Measurements from ENCODE around the gene PPP3CA.

PPP3CA gene

DNA sequence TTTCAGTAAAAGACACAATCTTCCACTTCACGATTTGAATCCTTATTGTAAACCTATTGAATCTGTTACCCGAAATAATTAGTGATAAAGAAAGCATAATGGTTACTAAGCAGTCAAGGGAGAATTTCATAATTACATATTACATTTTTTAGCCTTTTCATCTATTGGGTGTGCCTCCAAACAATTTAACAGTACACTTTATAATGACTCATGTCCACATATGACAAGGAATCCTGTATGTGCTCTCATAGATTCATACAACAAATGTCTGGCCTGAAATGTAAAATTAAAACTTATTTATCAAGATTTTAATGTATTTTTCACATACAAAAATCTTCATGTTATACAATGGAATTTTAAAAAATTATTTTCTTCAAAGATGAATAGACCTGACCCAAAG, 39.4 kb downstream of the PPP3CA start:
- POLR2A ChIA-PET = no interaction called here
- CTCF ChIA-PET = no interaction called here
- no peak for DNase-seq (ENCODE audit: extremely low spot score)
- TF ChIP-seq, protein P1, sequence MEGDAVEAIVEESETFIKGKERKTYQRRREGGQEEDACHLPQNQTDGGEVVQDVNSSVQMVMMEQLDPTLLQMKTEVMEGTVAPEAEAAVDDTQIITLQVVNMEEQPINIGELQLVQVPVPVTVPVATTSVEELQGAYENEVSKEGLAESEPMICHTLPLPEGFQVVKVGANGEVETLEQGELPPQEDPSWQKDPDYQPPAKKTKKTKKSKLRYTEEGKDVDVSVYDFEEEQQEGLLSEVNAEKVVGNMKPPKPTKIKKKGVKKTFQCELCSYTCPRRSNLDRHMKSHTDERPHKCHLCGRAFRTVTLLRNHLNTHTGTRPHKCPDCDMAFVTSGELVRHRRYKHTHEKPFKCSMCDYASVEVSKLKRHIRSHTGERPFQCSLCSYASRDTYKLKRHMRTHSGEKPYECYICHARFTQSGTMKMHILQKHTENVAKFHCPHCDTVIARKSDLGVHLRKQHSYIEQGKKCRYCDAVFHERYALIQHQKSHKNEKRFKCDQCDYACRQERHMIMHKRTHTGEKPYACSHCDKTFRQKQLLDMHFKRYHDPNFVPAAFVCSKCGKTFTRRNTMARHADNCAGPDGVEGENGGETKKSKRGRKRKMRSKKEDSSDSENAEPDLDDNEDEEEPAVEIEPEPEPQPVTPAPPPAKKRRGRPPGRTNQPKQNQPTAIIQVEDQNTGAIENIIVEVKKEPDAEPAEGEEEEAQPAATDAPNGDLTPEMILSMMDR (IDR thresholded peaks at IDR 0.05; ENCODE audit: control extremely low read depth, extremely low read depth, low read depth, missing control alignments) = no peak

DNA sequence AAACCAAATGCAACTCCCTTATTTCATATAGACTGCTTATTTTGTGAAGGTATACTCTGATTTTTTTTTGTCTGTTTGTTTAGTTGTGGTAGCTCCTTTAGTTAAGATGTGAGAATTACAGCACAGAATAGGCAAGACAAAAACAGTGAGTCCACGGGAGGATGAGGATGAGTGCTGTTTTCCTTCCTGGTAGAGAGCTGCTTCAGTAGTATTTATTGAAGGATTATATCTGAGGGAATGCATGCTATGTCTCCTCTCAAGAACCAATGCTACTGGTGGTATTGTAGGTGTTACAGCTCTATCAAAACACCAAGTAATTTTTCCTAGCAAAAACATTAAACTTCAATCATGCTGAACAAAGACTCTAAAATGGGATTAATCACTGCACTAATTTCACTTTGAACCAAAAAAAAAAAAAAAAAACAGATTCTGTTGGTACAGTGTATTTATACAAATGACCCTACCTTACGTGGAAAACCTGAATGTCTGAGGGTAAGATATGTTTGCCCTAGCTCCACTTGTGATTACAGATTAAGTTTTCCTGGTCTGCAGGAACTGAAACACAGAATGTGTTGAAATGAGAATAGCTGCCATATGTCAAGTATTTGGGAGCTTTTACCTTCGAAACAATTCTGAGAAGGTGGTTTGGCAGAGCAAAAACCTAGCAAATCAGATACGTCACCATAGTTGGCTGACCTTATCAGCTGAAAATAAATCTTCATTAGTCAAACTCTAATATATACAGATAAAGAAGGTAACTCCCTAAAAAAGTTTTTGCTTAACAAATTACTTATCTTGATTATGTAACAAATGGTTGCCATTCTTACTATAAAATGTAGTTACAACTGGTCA, 40.3 kb downstream of the PPP3CA start:
- CTCF ChIA-PET = interaction anchor here (0.8 to 1.4 kb wide), 7 partner anchors 8 to 50 kb away, joined by 3 to 4 read pairs (median 3); partner anchors contain the start of gene PPP3CA
- TF ChIP-seq, protein P1 (IDR thresholded peaks at IDR 0.05; ENCODE audit: control extremely low read depth, extremely low read depth, low read depth, missing control alignments) = no peak
- POLR2A ChIA-PET = no interaction called here
- DNase-seq (ENCODE audit: extremely low spot score) = no peak

DNA sequence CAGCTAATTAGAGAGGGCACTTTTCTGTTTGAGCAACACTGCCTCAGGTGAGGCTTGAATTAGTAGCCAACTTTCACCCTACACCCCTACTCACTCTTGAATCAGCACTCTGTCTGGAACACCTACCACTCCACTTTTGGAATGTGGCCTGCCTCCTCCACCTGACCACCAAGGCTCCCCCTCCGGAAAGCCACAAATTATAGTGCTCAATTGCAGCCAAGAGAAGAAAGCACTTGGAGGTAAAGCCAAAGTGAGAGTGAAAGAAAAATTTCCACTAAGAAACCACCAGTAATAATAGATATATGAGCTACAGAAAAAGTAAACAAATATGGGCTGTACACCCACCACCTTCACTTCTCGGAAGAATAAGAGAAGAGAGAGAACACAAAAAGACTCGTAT, 41.1 kb downstream of the PPP3CA start:
- TF ChIP-seq, protein P1 (IDR thresholded peaks at IDR 0.05; ENCODE audit: control extremely low read depth, extremely low read depth, low read depth, missing control alignments) = no peak
- DNase-seq (ENCODE audit: extremely low spot score) = peak; percentile 28
- POLR2A ChIA-PET = no interaction called here
- CTCF ChIA-PET = interaction anchor here (0.8 to 1.4 kb wide), 6 partner anchors 9 to 51 kb away, joined by 3 to 4 read pairs (median 3); partner anchors contain the start of gene PPP3CA

DNA sequence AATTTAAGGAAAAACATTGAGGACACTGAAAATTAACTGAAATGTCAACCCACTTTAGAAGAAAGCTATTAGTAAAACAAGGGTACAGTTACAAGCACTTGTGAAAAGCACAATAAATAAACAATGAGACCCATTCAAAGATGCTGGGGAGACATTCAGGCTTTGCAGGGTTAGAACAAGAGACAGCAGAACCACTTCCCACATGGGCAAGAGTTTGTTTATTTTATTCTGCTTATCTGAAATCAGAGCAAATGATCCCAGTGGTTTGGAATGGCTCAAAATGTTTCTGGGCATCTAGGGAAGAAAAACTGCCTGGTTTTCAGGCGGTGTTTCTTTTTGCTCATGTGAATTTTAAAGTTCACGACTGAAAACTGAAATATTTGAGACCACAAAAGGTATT, 42.4 kb downstream of the PPP3CA start:
- ChIA-PET POLR2A (no interaction called here), CTCF (no interaction called here)
- TF ChIP-seq, protein P1 (IDR thresholded peaks at IDR 0.05; ENCODE audit: control extremely low read depth, extremely low read depth, low read depth, missing control alignments) = no peak
- no peak for DNase-seq (ENCODE audit: extremely low spot score)

DNA sequence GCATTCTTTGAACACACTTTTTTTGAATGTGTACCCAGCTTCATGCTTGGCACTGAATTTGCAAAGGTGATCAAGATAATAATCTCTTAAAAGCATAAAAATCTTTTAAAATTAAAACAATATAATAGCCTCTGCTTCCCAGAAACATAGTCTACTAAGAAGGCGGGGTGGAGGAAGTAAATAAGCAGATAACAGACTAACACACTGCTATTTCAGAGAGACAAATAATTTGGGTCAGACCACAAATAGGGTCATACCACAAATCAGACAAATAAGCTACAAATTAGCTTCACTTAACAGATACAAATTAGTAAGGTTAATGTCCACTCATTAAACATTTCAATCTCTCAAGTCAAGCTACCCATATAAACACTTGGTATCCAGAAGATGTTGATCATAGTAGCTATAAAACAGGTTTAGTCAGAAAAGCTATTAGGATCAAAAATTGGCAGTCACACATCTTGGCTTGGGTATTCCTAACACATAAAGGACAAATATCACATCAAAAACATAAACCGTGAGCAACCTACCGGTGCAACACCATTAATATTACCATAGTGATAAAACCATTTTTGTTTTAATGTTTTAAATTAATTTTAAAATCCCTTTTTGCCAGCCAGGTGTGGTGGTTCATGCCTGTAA, 47.3 kb downstream of the PPP3CA start:
- no peak for DNase-seq (ENCODE audit: extremely low spot score)
- POLR2A ChIA-PET = no interaction called here
- CTCF ChIA-PET = interaction anchor here (1.0 to 1.4 kb wide), 3 partner anchors 9 to 11 kb away, joined by 3 to 5 read pairs (median 3); no protein-coding TSS in a partner anchor
- TF ChIP-seq, protein P1 (IDR thresholded peaks at IDR 0.05; ENCODE audit: control extremely low read depth, extremely low read depth, low read depth, missing control alignments) = no peak

DNA sequence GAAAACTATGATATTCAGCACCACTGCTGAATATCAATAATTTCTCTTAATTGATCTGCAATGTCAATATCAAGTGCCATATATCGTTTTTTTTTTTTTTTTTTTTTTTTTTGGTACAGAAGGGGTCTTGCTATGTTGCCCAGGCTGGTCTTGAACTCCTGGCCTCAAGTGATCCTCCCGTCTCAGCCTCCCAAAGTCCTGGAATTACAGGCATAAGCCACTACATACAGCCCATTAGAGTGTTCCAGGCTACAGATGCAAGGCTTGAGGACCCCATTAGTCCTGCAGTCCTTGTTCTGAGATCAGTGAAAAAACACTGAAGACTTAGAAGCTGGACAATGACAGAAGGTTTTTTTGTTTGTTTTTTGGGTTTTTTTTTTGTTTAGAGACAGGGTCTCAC, 48.3 kb downstream of the PPP3CA start:
- CTCF ChIA-PET = interaction anchor here (1.4 kb wide), 1 partner anchor 10 kb away, joined by 3 read pairs; no protein-coding TSS in a partner anchor
- TF ChIP-seq, protein P1 (IDR thresholded peaks at IDR 0.05; ENCODE audit: control extremely low read depth, extremely low read depth, low read depth, missing control alignments) = no peak
- POLR2A ChIA-PET = no interaction called here
- no peak for DNase-seq (ENCODE audit: extremely low spot score)

All from GM10248 (cell line).